WI38 (cell line): ENCODE data around the gene BZW2.

ENCODE experiments used
- H3K4me3 ChIP-seq: 2 replicates; pipeline ENCODE4 v1.5.1; 2011; ENCODE audit warnings: low read depth, mild to moderate bottlenecking, control low read depth, low read length
- CTCF ChIP-seq: IDR thresholded peaks from 2 replicates; pipeline ENCODE4 v1.5.1; 2012; ENCODE audit warnings: low read depth, mild to moderate bottlenecking, control low read depth, low read length

Gene BZW2

GRCh38 chr7:16645593-16646471 lies at the start of gene BZW2, which contains the start of gene ANKMY2:
Gene BZW2, plus strand, starts transcription at chr7:16646181. Its CDS starts 19,263 bp downstream, at chr7:16665444.
Gene ANKMY2, minus strand, starts transcription at chr7:16645754. Its CDS starts 181 bp downstream, at chr7:16645573.
- peak within 1 kb of the TSS; percentile 92 for H3K4me3 ChIP-seq
- no peak for TF ChIP-seq CTCF

GRCh38 chr7:16598015-16598414 lies 48.0 kb upstream of the BZW2 start:
- no peak overlapping the region for H3K4me3 ChIP-seq
- TF ChIP-seq CTCF: no peak

DNA sequence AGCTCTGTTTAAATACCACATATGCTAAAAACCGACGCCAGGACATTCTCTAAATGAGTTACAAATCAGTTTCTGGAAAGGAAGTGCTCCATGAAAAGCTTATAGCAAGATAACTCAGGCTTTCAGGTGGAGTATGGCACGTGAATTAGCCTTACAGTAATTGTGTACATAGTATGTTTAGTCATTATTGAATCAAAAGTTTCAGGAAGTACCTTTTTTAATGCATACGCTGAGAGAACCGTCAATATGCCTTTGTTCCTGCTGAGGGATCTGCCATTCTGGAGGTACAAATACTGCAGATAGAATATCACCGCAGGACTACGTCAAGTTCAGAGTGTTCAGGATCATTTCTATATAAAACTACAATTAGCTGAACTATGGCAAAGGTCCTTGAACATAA lies 46.1 kb upstream of the BZW2 start:
- no peak overlapping the region for H3K4me3 ChIP-seq
- no peak for TF ChIP-seq CTCF

DNA sequence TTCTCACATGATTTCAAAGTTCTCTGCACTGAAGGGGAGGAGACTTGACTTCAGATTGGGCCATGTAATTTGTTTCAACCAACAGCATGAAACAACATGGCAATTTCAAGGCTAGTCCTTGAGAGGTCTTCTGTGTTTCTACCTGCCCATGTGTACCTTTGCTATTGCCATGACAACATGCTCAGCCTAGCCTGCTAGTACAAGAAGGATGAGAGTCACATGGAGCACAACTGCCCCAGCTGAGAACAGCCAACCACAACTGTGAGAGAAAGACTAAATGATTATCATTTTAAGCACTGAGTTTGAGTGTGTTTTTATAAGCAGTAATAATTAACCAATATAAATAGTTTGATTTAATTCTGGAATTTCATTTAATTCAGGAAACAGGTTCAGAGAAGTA lies 42.3 kb upstream of the BZW2 start:
- no peak overlapping the region for H3K4me3 ChIP-seq
- no peak for TF ChIP-seq CTCF

DNA sequence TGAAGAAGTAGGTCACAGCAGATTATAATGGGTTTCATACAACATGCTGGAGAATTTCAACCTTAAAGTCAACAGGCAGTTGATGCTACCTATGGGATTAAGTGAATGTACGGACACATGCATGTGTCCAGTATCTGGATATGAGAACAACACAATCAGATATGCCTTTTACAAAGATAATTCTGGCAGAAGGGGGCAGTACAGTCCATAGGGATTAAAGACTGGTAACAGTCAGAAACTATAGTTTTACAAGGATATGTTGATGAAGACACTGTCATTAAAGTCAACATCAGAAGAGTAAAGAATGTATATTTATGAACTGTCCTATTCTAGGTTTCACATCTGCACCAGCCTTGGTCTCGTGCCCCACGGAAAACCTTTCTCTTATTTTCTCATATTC lies 41.9 kb upstream of the BZW2 start:
- TF ChIP-seq CTCF: no peak
- no peak overlapping the region for H3K4me3 ChIP-seq

GRCh38 chr7:16606704-16607103 lies 39.3 kb upstream of the BZW2 start:
- TF ChIP-seq CTCF: no peak
- H3K4me3 ChIP-seq: no peak overlapping the region

GRCh38 chr7:16609842-16610450 lies 36.0 kb upstream of the BZW2 start:
- TF ChIP-seq CTCF: no peak
- H3K4me3 ChIP-seq: no peak overlapping the region
